Pulmonary artery endothelial cell (primary cell): ENCODE results near the gene GRM5. TPM values are rescaled to one million over a fixed set of nuclear protein-coding genes. Genes with fewer than 3 reads are reported as not detected.
"Not testable (repeated sequence)": the region's sequence is repeated elsewhere in the genome, so short reads cannot be mapped to it uniquely, and the experiment has no call there.

Source experiments
- DNase-seq: peaks from one replicate; pipeline ENCODE4 v3.0.0-alpha.2; 2011; ENCODE audit warnings: low read depth, low spot score
- total RNA-seq: library from RNA; depleted of rRNA; stranded (reverse); fragments of >200 nt; gene quantifications from 2 replicates; pipeline ENCODE4 v1.2.3, GENCODE V29; 2014

Gene GRM5
- total RNA-seq, 1 donor from 2014 or later = under 0.01 TPM

GRCh38 chr11:88543902-88544655 is 521.7 kb downstream of the GRM5 start:
- peak; percentile 78 for DNase-seq

GRCh38 chr11:88541006-88541405 is 524.8 kb downstream of the GRM5 start:
- DNase-seq = no peak

GRCh38 chr11:88538098-88538497 is 527.7 kb downstream of the GRM5 start:
- DNase-seq = no peak

- no peak for DNase-seq
These were observed 528.2 kb downstream of the GRM5 start for GRCh38 chr11:88537613-88538012.

GRCh38 chr11:88536616-88537265 is 529.0 kb downstream of the GRM5 start:
- no peak for DNase-seq

- peak; percentile 85 for DNase-seq
These were observed 529.8 kb downstream of the GRM5 start for GRCh38 chr11:88535916-88536547.

GRCh38 chr11:88535266-88535665 is 530.5 kb downstream of the GRM5 start:
- no peak for DNase-seq

GRCh38 chr11:88534706-88535105 is 531.1 kb downstream of the GRM5 start:
- DNase-seq = not testable (repeated sequence)

GRCh38 chr11:88534185-88534584 is 531.6 kb downstream of the GRM5 start:
- no peak for DNase-seq

GRCh38 chr11:88533001-88533400 is 532.8 kb downstream of the GRM5 start:
- DNase-seq = no peak

GRCh38 chr11:88531831-88532230 is 534.0 kb downstream of the GRM5 start:
- no peak for DNase-seq

- DNase-seq = no peak
These were observed 536.4 kb downstream of the GRM5 start for GRCh38 chr11:88529426-88529825.

- no peak for DNase-seq
These were observed 542.3 kb downstream of the GRM5 start for GRCh38 chr11:88523386-88524071.

- no peak for DNase-seq
These were observed 543.0 kb downstream of the GRM5 start for GRCh38 chr11:88522624-88523385.

GRCh38 chr11:88521799-88522201 is 544.0 kb downstream of the GRM5 start:
- no peak for DNase-seq

GRCh38 chr11:88521399-88521798 is 544.4 kb downstream of the GRM5 start:
- no peak for DNase-seq

- no peak for DNase-seq
These were observed 545.4 kb downstream of the GRM5 start for GRCh38 chr11:88520391-88520790.

GRCh38 chr11:88515002-88515401 is 550.8 kb downstream of the GRM5 start:
- DNase-seq = no peak

GRCh38 chr11:88511006-88511405 is 554.8 kb downstream of the GRM5 start:
- DNase-seq = no peak

- no peak for DNase-seq
These were observed 556.8 kb downstream of the GRM5 start for GRCh38 chr11:88508759-88509581.
